HepG2 (cell line): ENCODE measurements around the gene TMEM63C. TPM values are rescaled to one million over a fixed set of nuclear protein-coding genes. Genes with fewer than 3 reads are reported as not detected.

Experiments used
- ATRX ChIP-seq: sonication (generic); formaldehyde crosslinking; IDR thresholded peaks from 2 replicates; pipeline ENCODE4 v1.4.0; 2020; ENCODE audit warnings: missing genetic modification reagents, borderline replicate concordance
- BCL6 ChIP-seq: IDR thresholded peaks from 2 replicates; pipeline ENCODE4 v1.6.1; 2016; ENCODE audit warnings: missing genetic modification reagents, missing compliant biosample characterization
- ETS1 ChIP-seq: sonication (generic); formaldehyde crosslinking; IDR thresholded peaks from 2 replicates; pipeline ENCODE4 v1.4.0; 2020; ENCODE audit warnings: missing genetic modification reagents
- GTF3A ChIP-seq: sonication (generic); formaldehyde crosslinking; conservative IDR thresholded peaks from 2 replicates; pipeline ENCODE4 v1.4.0; 2020; ENCODE audit warnings: mild to moderate bottlenecking, missing genetic modification reagents
- HMGA1 ChIP-seq: sonication (generic); formaldehyde crosslinking; conservative IDR thresholded peaks from 2 replicates; pipeline ENCODE4 v1.4.0; 2020; ENCODE audit warnings: missing genetic modification reagents
- NCOA5 ChIP-seq: sonication (generic); formaldehyde crosslinking; IDR thresholded peaks from 2 replicates; pipeline ENCODE4 v1.4.0; 2020; ENCODE audit warnings: missing genetic modification reagents
- NR2F2 ChIP-seq: IDR thresholded peaks from 2 replicates; pipeline ENCODE4 v1.6.1; 2012; ENCODE audit warnings: low read depth, inconsistent platforms, borderline replicate concordance
- POLR2AphosphoS5 ChIP-seq: IDR thresholded peaks from 2 replicates; pipeline ENCODE4 v1.6.1; 2012; ENCODE audit warnings: low read depth, low read length
- SCMH1 ChIP-seq: sonication (generic); formaldehyde crosslinking; IDR thresholded peaks from 2 replicates; pipeline ENCODE4 v1.9.0; 2021; ENCODE audit warnings: missing genetic modification reagents, mild to moderate bottlenecking, borderline replicate concordance
- SOX13 ChIP-seq, 3 experiments: fragments of 450-650 bp in 1 of 3; sonication (generic) in 1 of 3; formaldehyde crosslinking in 1 of 3; IDR thresholded peaks in 2 of 3; conservative IDR thresholded peaks in 1 of 3; 2 replicates each; pipeline versions ENCODE4 v1.5.0 to v1.6.1; 2016 to 2020; ENCODE audit warnings: antibody characterized with exemption in 1 of 3, mild to moderate bottlenecking in 1 of 3, missing compliant biosample characterization in 1 of 3, missing genetic modification reagents in 1 of 3, moderate library complexity in 1 of 3
- SP140L ChIP-seq: sonication (generic); formaldehyde crosslinking; IDR thresholded peaks from 2 replicates; pipeline ENCODE4 v1.4.0; 2020; ENCODE audit warnings: missing genetic modification reagents, borderline replicate concordance
- ZBTB14 ChIP-seq: sonication (generic); formaldehyde crosslinking; IDR thresholded peaks from 2 replicates; pipeline ENCODE4 v1.4.0; 2020; ENCODE audit warnings: missing genetic modification reagents
- ZBTB38 ChIP-seq: sonication (generic); formaldehyde crosslinking; IDR thresholded peaks from 2 replicates; pipeline ENCODE4 v1.5.1; 2020; ENCODE audit warnings: mild to moderate bottlenecking, missing genetic modification reagents
- ZBTB42 ChIP-seq: sonication (generic); formaldehyde crosslinking; IDR thresholded peaks from 2 replicates; pipeline ENCODE4 v1.5.0; 2020; ENCODE audit warnings: mild to moderate bottlenecking, missing genetic modification reagents
- ZBTB7A ChIP-seq: sonication (generic); formaldehyde crosslinking; IDR thresholded peaks from 2 replicates; pipeline ENCODE4 v1.8.0; 2022; ENCODE audit warnings: mild to moderate bottlenecking, missing genetic modification reagents
- ZFP36L2 ChIP-seq: sonication (generic); formaldehyde crosslinking; IDR thresholded peaks from 2 replicates; pipeline ENCODE4 v1.4.0; 2020; ENCODE audit warnings: missing genetic modification reagents
- ZFX ChIP-seq: sonication (generic); formaldehyde crosslinking; IDR thresholded peaks from 2 replicates; pipeline ENCODE4 v1.4.0; 2020; ENCODE audit warnings: mild to moderate bottlenecking, low read depth, missing genetic modification reagents, moderate library complexity
- ZMAT3 ChIP-seq: sonication (generic); formaldehyde crosslinking; conservative IDR thresholded peaks from 2 replicates; pipeline ENCODE4 v1.7.0; 2021; ENCODE audit warnings: missing genetic modification reagents
- ZNF160 ChIP-seq: sonication (generic); formaldehyde crosslinking; IDR thresholded peaks from 2 replicates; pipeline ENCODE4 v1.8.0; 2022; ENCODE audit warnings: mild to moderate bottlenecking, inconsistent platforms, missing genetic modification reagents
- ZNF24 ChIP-seq: fragments of 450-650 bp; IDR thresholded peaks from 2 replicates; pipeline ENCODE4 v1.6.1; 2017; ENCODE audit warnings: antibody characterized with exemption, mild to moderate bottlenecking
- ZNF674 ChIP-seq: sonication (generic); formaldehyde crosslinking; IDR thresholded peaks from 2 replicates; pipeline ENCODE4 v1.5.0; 2020; ENCODE audit warnings: low read depth, mild to moderate bottlenecking, missing genetic modification reagents
- polyA plus RNA-seq, 8 experiments: library from polyadenylated mRNA; depleted of rRNA in 3 of 8; stranded (reverse) in 7 of 8; unstranded in 1 of 8; fragments of >200 nt; fragmentation: Illumina TruSeq in 4 of 8; extraction: Trizol in 4 of 8; gene quantifications; 2 replicates each; pipeline versions ENCODE4 v1.2.1 to v1.2.3, GENCODE V29; 2011 to 2016; ENCODE audit warnings: low read depth in 4 of 8, missing spikeins in 1 of 8, mixed read lengths in 1 of 8; ENCODE audit not compliant: insufficient read depth in 1 of 8
- total RNA-seq, 5 experiments: library from RNA; depleted of rRNA; stranded (reverse); fragments of >200 nt; fragmentation: Illumina TruSeq; extraction: Trizol; gene quantifications; 2 replicates each; pipeline ENCODE4 v1.2.3, GENCODE V29; 2016; ENCODE audit warnings: low read depth in 1 of 5
- TF ChIP-seq, protein P1 (sequence below): sonication (generic); formaldehyde crosslinking; IDR thresholded peaks from 2 replicates; pipeline ENCODE4 v1.4.0; 2020; ENCODE audit warnings: missing genetic modification reagents

TMEM63C gene
- total and polyA plus RNA-seq, 2 of the 13 experiments (the other 11 are each of a cell fraction or from before 2014, with no cell fraction given), result 0.17 to 0.27 TPM

GRCh38 chr14:77184396-77185092 lies 2.9 kb downstream of the TMEM63C start (continued):
- TF ChIP-seq, protein P1, sequence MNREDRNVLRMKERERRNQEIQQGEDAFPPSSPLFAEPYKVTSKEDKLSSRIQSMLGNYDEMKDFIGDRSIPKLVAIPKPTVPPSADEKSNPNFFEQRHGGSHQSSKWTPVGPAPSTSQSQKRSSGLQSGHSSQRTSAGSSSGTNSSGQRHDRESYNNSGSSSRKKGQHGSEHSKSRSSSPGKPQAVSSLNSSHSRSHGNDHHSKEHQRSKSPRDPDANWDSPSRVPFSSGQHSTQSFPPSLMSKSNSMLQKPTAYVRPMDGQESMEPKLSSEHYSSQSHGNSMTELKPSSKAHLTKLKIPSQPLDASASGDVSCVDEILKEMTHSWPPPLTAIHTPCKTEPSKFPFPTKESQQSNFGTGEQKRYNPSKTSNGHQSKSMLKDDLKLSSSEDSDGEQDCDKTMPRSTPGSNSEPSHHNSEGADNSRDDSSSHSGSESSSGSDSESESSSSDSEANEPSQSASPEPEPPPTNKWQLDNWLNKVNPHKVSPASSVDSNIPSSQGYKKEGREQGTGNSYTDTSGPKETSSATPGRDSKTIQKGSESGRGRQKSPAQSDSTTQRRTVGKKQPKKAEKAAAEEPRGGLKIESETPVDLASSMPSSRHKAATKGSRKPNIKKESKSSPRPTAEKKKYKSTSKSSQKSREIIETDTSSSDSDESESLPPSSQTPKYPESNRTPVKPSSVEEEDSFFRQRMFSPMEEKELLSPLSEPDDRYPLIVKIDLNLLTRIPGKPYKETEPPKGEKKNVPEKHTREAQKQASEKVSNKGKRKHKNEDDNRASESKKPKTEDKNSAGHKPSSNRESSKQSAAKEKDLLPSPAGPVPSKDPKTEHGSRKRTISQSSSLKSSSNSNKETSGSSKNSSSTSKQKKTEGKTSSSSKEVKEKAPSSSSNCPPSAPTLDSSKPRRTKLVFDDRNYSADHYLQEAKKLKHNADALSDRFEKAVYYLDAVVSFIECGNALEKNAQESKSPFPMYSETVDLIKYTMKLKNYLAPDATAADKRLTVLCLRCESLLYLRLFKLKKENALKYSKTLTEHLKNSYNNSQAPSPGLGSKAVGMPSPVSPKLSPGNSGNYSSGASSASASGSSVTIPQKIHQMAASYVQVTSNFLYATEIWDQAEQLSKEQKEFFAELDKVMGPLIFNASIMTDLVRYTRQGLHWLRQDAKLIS (CRISPR knock-in tag), result no peak
- TF ChIP-seq ZNF160 (CRISPR knock-in tag) (no peak), SCMH1 (no peak), ZNF674 (CRISPR knock-in tag) (no peak), ZMAT3 (CRISPR knock-in tag) (peak; percentile 65; the same call in 1 of the 2 replicates), ZFX (CRISPR knock-in tag) (peak; percentile 49; the same call in 1 of the 2 replicates), ZBTB14 (CRISPR knock-in tag) (no peak), NCOA5 (CRISPR knock-in tag) (no peak), NR2F2 (no peak), ZBTB7A (CRISPR knock-in tag) (no peak), GTF3A (CRISPR knock-in tag) (no peak), ZFP36L2 (CRISPR knock-in tag) (no peak), ATRX (no peak), POLR2AphosphoS5 (no peak), ZBTB42 (CRISPR knock-in tag) (no peak), BCL6 (CRISPR knock-in tag) (peak; percentile 32; the same call in 1 of the 2 replicates), ZNF24 (no peak), SOX13 (IDR thresholded peaks at IDR 0.05) (no peak), SOX13 (CRISPR knock-in tag; conservative IDR thresholded peaks at IDR 0.05 in 1 of 2, IDR thresholded peaks at IDR 0.05 in 1 of 2) (peak in 1 of 2 experiments; percentile 42; a peak in 1 of 4 replicates), SP140L (CRISPR knock-in tag) (no peak), ZBTB38 (CRISPR knock-in tag) (no peak), ETS1 (CRISPR knock-in tag) (no peak), HMGA1 (CRISPR knock-in tag) (no peak)
